Psoas muscle (tissue), 8 donors: ENCODE data around the gene SCD5. TPM values are rescaled to one million over a fixed set of nuclear protein-coding genes. Genes with fewer than 3 reads are reported as not detected.

Experiments used
- ATAC-seq, 4 donors: fragments of 200-7000 bp; cut with Tn5 transposase; one replicate each; pipeline ENCODE4 v1.9.1; 2020; ENCODE audit warnings: moderate library complexity in 3 of 4, mild to moderate bottlenecking in 2 of 4
- DNase-seq, 2 donors: peaks; one replicate each; pipeline ENCODE4 v3.0.0-alpha.2; 2020
- H3K27ac ChIP-seq: fragments of 200-600 bp; one replicate; pipeline ENCODE4 v1.8.0; 2022
- H3K27me3 ChIP-seq, 3 donors: fragments of 200-600 bp in 1 of 3; one replicate each; pipeline versions ENCODE4 v1.6.1 to v1.8.0; 2013 to 2022; ENCODE audit warnings: low read length in 2 of 3, mild to moderate bottlenecking in 2 of 3, moderate library complexity in 1 of 3; ENCODE audit not compliant: insufficient read depth in 3 of 3
- H3K36me3 ChIP-seq, 2 donors: fragments of 200-600 bp in 1 of 2; one replicate each; pipeline versions ENCODE4 v1.6.1 to v1.8.0; 2013 to 2022; ENCODE audit warnings: low read depth in 1 of 2, mild to moderate bottlenecking in 1 of 2, moderate library complexity in 1 of 2; ENCODE audit not compliant: insufficient read depth in 1 of 2
- H3K4me1 ChIP-seq: fragments of 200-600 bp; one replicate; pipeline ENCODE4 v1.8.0; 2022
- H3K4me3 ChIP-seq: fragments of 200-600 bp; one replicate; pipeline ENCODE4 v1.8.0; 2022; ENCODE audit warnings: mild to moderate bottlenecking
- H3K9me3 ChIP-seq: fragments of 200-600 bp; one replicate; pipeline ENCODE4 v1.8.0; 2022
- CTCF ChIP-seq: fragments of 200-600 bp; IDR thresholded peaks from one replicate; pipeline ENCODE4 v1.8.0; 2022; ENCODE audit warnings: antibody characterized with exemption
- WGBS, 3 donors: extraction: QIAGEN DNeasy Blood & Tissue Kit; methylation state at CpG; one replicate each; pipeline versions ENCODE4 v1.1.6 to v1.1.7; 2013; 5-methylcytosine and 5-hydroxymethylcytosine counted together
- intact Hi-C, 2 donors: fragments of 100-400 bp; cut with DNase I; formaldehyde crosslinking; loops; one replicate each; pipeline versions ENCODE4 v1.11.0 to v1.14.2; 2022
- polyA plus RNA-seq, 3 donors: library from polyadenylated mRNA; stranded (reverse); fragments of 200-250 nt; gene quantifications; one replicate each; pipeline ENCODE4 v1.2.3, GENCODE V29; 2013
- total RNA-seq, 4 donors: library from RNA; stranded (reverse); fragmentation: NEBNext Ultra II Directional in 2 of 4; extraction: Animal tissue kit (Norgen Biotek cat#: 25700) in 2 of 4; gene quantifications; one replicate each; pipeline versions ENCODE4 v1.2.1 to v1.2.4, GENCODE V29; 2021 to 2023
- donor health status: healthy with polysubstance abuse.
- donor health status: DM: no; HTN: no; CAD: no; lungs with moderate emphysema.
- donor health status: Bipolar disorder and iron deficiency.
- donor health status: healthy.
- donor health status: DM: yes; HTN: yes; CAD: no.
- donor health status: DM: no; HTN: no; CAD: no.
- donor health status: DM: no; HTN: no; CAD: no.
- donor health status: DM: yes; HTN: yes; CAD: no.

SCD5 gene
- total and polyA plus RNA-seq, 7 donors = 0.61 to 1.6 (median 0.74) TPM

- DNase-seq (no peak), ATAC-seq (no peak)
- intact Hi-C loops = no loop called here
- no peak overlapping the region for H3K27ac ChIP-seq
- no peaks in the 10 kb centered on the region for H3K9me3 ChIP-seq
- 67 to 76% (median 72%) methylated on average over 7 of the region's 7 CpGs for WGBS, 3 donors
- TF ChIP-seq CTCF = no peak
- no peaks in the 10 kb centered on the region for H3K27me3 ChIP-seq
- no peaks in the 10 kb centered on the region for H3K36me3 ChIP-seq
- no peak overlapping the region for H3K4me3 ChIP-seq
- no peaks in the 10 kb centered on the region for H3K4me1 ChIP-seq
Observed at GRCh38 chr4:82642331-82642730, 156.3 kb downstream of the SCD5 start.

GRCh38 chr4:82640540-82640939, 158.1 kb downstream of the SCD5 start:
- ATAC-seq (no peak), DNase-seq (no peak)
- intact Hi-C loops = no loop called here
- H3K4me3 ChIP-seq = no peak overlapping the region
- H3K9me3 ChIP-seq = no peaks in the 10 kb centered on the region
- TF ChIP-seq CTCF = no peak
- WGBS, 3 donors = 60 to 71% (median 69%) methylated on average over 5 of the region's 5 CpGs
- H3K27ac ChIP-seq = no peak overlapping the region
- no peaks in the 10 kb centered on the region for H3K27me3 ChIP-seq
- H3K36me3 ChIP-seq = no peaks in the 10 kb centered on the region
- no peaks in the 10 kb centered on the region for H3K4me1 ChIP-seq

- Histone ChIP-seq H3K9me3 (no peaks in the 10 kb centered on the region), H3K4me3 (no peak overlapping the region), H3K4me1 (no peaks in the 10 kb centered on the region), H3K36me3 (no peaks in the 10 kb centered on the region), H3K27me3 (no peaks in the 10 kb centered on the region), H3K27ac (no peak overlapping the region)
- ATAC-seq (no peak), DNase-seq (no peak)
- no peak for TF ChIP-seq CTCF
- intact Hi-C loops = no loop called here
- 59 to 80% (median 66%) methylated on average over 8 of the region's 8 CpGs for WGBS, 3 donors
Observed at GRCh38 chr4:82639971-82640370, 158.6 kb downstream of the SCD5 start.

GRCh38 chr4:82638479-82638878, 160.1 kb downstream of the SCD5 start:
- Histone ChIP-seq H3K4me3 (no peak overlapping the region), H3K9me3 (no peaks in the 10 kb centered on the region), H3K36me3 (no peaks in the 10 kb centered on the region), H3K27ac (no peak overlapping the region), H3K27me3 (no peaks in the 10 kb centered on the region), H3K4me1 (no peaks in the 10 kb centered on the region)
- intact Hi-C loops = no loop called here
- WGBS, 3 donors = 69 to 80% (median 76%) methylated on average over 2 of the region's 2 CpGs
- no peak for ATAC-seq
- TF ChIP-seq CTCF = no peak
- DNase-seq = no peak

GRCh38 chr4:82630079-82630478, 168.5 kb downstream of the SCD5 start:
- DNase-seq = no peak
- no peaks in the 10 kb centered on the region for H3K27me3 ChIP-seq
- intact Hi-C loops = no loop called here
- no peak overlapping the region for H3K27ac ChIP-seq
- no peaks in the 10 kb centered on the region for H3K9me3 ChIP-seq
- no peak overlapping the region for H3K4me3 ChIP-seq
- 56 to 71% (median 59%) methylated on average over 1 of the region's 1 CpG for WGBS, 3 donors
- ATAC-seq = no peak
- no peaks in the 10 kb centered on the region for H3K4me1 ChIP-seq
- no peak for TF ChIP-seq CTCF
- no peaks in the 10 kb centered on the region for H3K36me3 ChIP-seq
